ENCODE data around the gene OCEL1. TPM values are rescaled to one million over a fixed set of nuclear protein-coding genes. Genes with fewer than 3 reads are reported as not detected.
A peak's percentile ranks its signal among the peaks of the same experiment; 100 is the strongest.

OCEL1 gene
- total RNA-seq, 5 donors from 2014 or later (not counting 1 experiment from before 2014, with no cell fraction given), result 21.5 to 33.3 (median 23.0) TPM

- Mint-ChIP-seq H3K27ac (no peak overlapping the region), H3K4me3 (no peak overlapping the region), H3K36me3 (peaks cover 35% of the 10 kb centered on the region), H3K27me3 (no peaks in the 10 kb centered on the region), H3K4me1 (peaks cover 0 to 6% (median 0%) of the 10 kb centered on the region in 3 donors), H3K9me3 (no peaks in the 10 kb centered on the region)
- peaks cover 25 to 68% of the 10 kb centered on the region in 2 donors for H3K36me3 ChIP-seq (ENCODE audit: control insufficient read depth in 2 of 2, extremely low read depth in 1 of 2, insufficient read depth in 1 of 2, low read length in 1 of 2)
- no peak for DNase-seq
- POLR2A ChIA-PET, result no interaction called here
- no peaks in the 10 kb centered on the region for H3K9me3 ChIP-seq
- WGBS (ENCODE audit: insufficient coverage), result 97% methylated on average over 17 of the region's 25 CpGs
- no peak for ATAC-seq (replicated peaks in 1 of 4)
- H3K4me3 ChIP-seq (ENCODE audit: control insufficient read depth in 1 of 2, extremely low read depth in 1 of 2, low read length in 1 of 2), result no peak overlapping the region
- H3K27ac ChIP-seq (ENCODE audit: low read length), result no peak overlapping the region
- CTCF ChIA-PET, result no interaction called here
- H3K4me1 ChIP-seq (ENCODE audit: control insufficient read depth in 1 of 2, extremely low read depth in 1 of 2, insufficient read depth in 2 of 2, low read length in 2 of 2), result peaks cover 0 to 5% of the 10 kb centered on the region in 2 experiments
- H3K27me3 ChIP-seq (replicated peaks in 1 of 2; ENCODE audit: control insufficient read depth in 2 of 2, extremely low read depth in 1 of 2, insufficient read depth in 2 of 2, low read length in 1 of 2), result no peaks in the 10 kb centered on the region
These were observed 19.1 kb upstream of the OCEL1 start for GRCh38 chr19:17206736-17207581.

DNA sequence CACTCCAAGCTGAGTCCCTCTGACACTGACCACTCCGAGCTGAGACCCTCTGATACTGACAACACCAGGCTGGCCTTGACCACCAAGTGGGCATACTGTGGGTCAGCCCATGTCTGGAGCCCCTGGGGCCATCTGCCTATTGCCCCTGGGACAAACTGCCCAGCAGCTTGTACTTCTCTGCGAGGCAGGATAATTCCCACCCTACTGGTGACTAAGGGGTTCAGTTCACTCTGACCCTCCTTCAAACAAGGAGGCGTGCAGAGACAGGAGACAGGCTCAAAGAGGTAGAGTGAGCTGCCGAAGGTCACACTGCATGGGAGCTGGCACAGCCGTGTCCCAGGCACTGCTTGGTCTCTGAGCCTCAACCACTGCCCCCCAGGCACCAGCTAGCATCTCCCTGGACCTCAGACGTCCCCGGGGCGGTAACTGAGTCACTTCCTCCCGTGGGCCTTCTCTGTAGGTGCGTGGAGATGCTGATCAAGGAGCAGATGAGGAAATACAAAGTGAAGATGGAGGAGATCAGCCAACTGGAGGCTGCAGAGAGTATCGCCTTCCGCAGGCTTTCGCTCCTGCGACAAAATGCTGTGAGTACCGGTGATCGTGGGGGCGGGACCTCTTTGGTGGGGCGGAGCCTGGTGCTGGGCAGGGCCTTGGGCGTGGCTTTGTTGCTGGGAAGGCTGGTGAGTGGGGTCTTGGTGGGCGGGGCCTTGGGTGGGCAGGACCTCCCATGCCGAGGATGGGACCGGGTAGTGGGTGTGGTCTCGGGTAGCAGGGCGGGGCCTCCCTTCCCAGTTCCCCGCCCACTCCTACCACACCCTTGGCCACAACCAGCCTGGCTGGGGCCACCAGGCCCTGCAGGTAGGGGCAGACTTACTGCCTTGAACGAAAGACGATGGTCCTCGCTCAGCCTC lies 16.6 kb upstream of the OCEL1 start:
- no peak overlapping the region for H3K27ac ChIP-seq (ENCODE audit: low read length)
- no peak overlapping the region for H3K4me3 ChIP-seq (ENCODE audit: control insufficient read depth in 1 of 2, extremely low read depth in 1 of 2, low read length in 1 of 2)
- Mint-ChIP-seq H3K4me1 (peaks cover under 1 to 7% (median 1%) of the 10 kb centered on the region in 3 donors), H3K9me3 (no peaks in the 10 kb centered on the region), H3K27me3 (no peaks in the 10 kb centered on the region), H3K36me3 (peaks cover 25% of the 10 kb centered on the region), H3K27ac (peak overlapping the region; percentile 7 to 65), H3K4me3 (no peak overlapping the region)
- DNase-seq, result peak in 8 of 35 experiments; percentile 12 to 39 (median 23)
- POLR2A ChIA-PET, result no interaction called here
- CTCF ChIA-PET, result interaction anchor here in 1 of 2 donors (0.5 kb wide), 1 partner anchor 11 kb away, joined by 3 read pairs; no protein-coding TSS in a partner anchor
- H3K4me1 ChIP-seq (ENCODE audit: control insufficient read depth in 1 of 2, extremely low read depth in 1 of 2, insufficient read depth in 2 of 2, low read length in 2 of 2), result peaks cover 0 to 6% of the 10 kb centered on the region in 2 experiments
- no peaks in the 10 kb centered on the region for H3K9me3 ChIP-seq
- ATAC-seq (replicated peaks in 1 of 4), result peak in 1 of 4 experiments; percentile 36
- H3K27me3 ChIP-seq (replicated peaks in 1 of 2; ENCODE audit: control insufficient read depth in 2 of 2, extremely low read depth in 1 of 2, insufficient read depth in 2 of 2, low read length in 1 of 2), result no peaks in the 10 kb centered on the region
- WGBS (ENCODE audit: insufficient coverage), result 84% methylated on average over 9 of the region's 28 CpGs
- H3K36me3 ChIP-seq (ENCODE audit: control insufficient read depth in 2 of 2, extremely low read depth in 1 of 2, insufficient read depth in 1 of 2, low read length in 1 of 2), result peaks cover 13 to 57% of the 10 kb centered on the region in 2 donors

- Mint-ChIP-seq H3K4me1 (peaks cover 9 to 16% (median 10%) of the 10 kb centered on the region in 3 donors), H3K36me3 (peaks cover 25% of the 10 kb centered on the region), H3K27me3 (no peaks in the 10 kb centered on the region), H3K4me3 (no peak overlapping the region), H3K9me3 (no peaks in the 10 kb centered on the region), H3K27ac (no peak overlapping the region)
- no peak for ATAC-seq (replicated peaks in 1 of 4)
- Histone ChIP-seq H3K27ac (ENCODE audit: low read length) (no peak overlapping the region), H3K36me3 (ENCODE audit: control insufficient read depth in 2 of 2, extremely low read depth in 1 of 2, insufficient read depth in 1 of 2, low read length in 1 of 2) (peaks cover 8 to 53% of the 10 kb centered on the region in 2 donors), H3K4me3 (ENCODE audit: control insufficient read depth in 1 of 2, extremely low read depth in 1 of 2, low read length in 1 of 2) (no peak overlapping the region), H3K27me3 (replicated peaks in 1 of 2; ENCODE audit: control insufficient read depth in 2 of 2, extremely low read depth in 1 of 2, insufficient read depth in 2 of 2, low read length in 1 of 2) (no peaks in the 10 kb centered on the region), H3K9me3 (no peaks in the 10 kb centered on the region), H3K4me1 (ENCODE audit: control insufficient read depth in 1 of 2, extremely low read depth in 1 of 2, insufficient read depth in 2 of 2, low read length in 2 of 2) (peaks cover 0 to 15% of the 10 kb centered on the region in 2 experiments)
- POLR2A ChIA-PET, result no interaction called here
- 96% methylated on average over 12 of the region's 14 CpGs for WGBS (ENCODE audit: insufficient coverage)
- DNase-seq, result no peak
- CTCF ChIA-PET, result no interaction called here
These were observed 15.7 kb upstream of the OCEL1 start for GRCh38 chr19:17210296-17210695.

- no peak overlapping the region for H3K27ac ChIP-seq (ENCODE audit: low read length)
- Mint-ChIP-seq H3K27ac (no peak overlapping the region), H3K4me1 (peaks cover 11 to 22% (median 15%) of the 10 kb centered on the region in 3 donors), H3K9me3 (no peaks in the 10 kb centered on the region), H3K4me3 (no peak overlapping the region), H3K36me3 (peaks cover 26% of the 10 kb centered on the region), H3K27me3 (no peaks in the 10 kb centered on the region)
- 96% methylated on average over 50 of the region's 58 CpGs for WGBS (ENCODE audit: insufficient coverage)
- DNase-seq (no peak), ATAC-seq (replicated peaks in 1 of 4) (no peak)
- no peaks in the 10 kb centered on the region for H3K9me3 ChIP-seq
- H3K4me3 ChIP-seq (ENCODE audit: control insufficient read depth in 1 of 2, extremely low read depth in 1 of 2, low read length in 1 of 2), result no peak overlapping the region
- no peaks in the 10 kb centered on the region for H3K27me3 ChIP-seq (replicated peaks in 1 of 2; ENCODE audit: control insufficient read depth in 2 of 2, extremely low read depth in 1 of 2, insufficient read depth in 2 of 2, low read length in 1 of 2)
- peaks cover 9 to 41% of the 10 kb centered on the region in 2 donors for H3K36me3 ChIP-seq (ENCODE audit: control insufficient read depth in 2 of 2, extremely low read depth in 1 of 2, insufficient read depth in 1 of 2, low read length in 1 of 2)
- POLR2A ChIA-PET, result no interaction called here
- peaks cover 0 to 24% of the 10 kb centered on the region in 2 experiments for H3K4me1 ChIP-seq (ENCODE audit: control insufficient read depth in 1 of 2, extremely low read depth in 1 of 2, insufficient read depth in 2 of 2, low read length in 2 of 2)
- CTCF ChIA-PET, result interaction anchor here in 1 of 2 donors (0.7 kb wide), 1 partner anchor 160 kb away, joined by 3 read pairs; no protein-coding TSS in a partner anchor
These were observed 14.2 kb upstream of the OCEL1 start for GRCh38 chr19:17211547-17212446.

DNA sequence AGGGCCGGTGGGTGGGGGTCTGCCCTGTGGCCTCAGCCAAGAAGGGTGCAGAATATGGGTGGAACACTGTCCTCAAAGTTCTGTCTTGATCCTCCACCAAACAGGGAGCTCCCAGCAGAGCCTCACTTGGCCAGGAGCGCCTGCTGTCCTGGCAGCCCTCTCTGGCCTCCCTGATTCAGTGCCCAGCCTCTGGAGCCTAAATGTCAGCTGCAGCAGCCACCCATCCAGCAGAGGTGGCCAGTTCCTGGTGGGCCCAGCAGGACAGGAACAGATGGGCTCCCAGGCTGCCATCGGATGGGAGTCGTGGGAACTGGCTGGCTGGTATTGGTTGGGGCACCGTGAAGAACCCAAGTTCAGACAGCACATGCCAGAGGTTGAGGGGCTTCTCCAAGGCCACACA lies 12.7 kb upstream of the OCEL1 start:
- peaks cover 35% of the 10 kb centered on the region for H3K36me3 Mint-ChIP-seq
- H3K27ac ChIP-seq (ENCODE audit: low read length), result no peak overlapping the region
- WGBS (ENCODE audit: insufficient coverage), result 94% methylated on average over 4 of the region's 5 CpGs

More for the DNA sequence above, 12.7 kb upstream of the OCEL1 start:
- Histone ChIP-seq H3K36me3 (ENCODE audit: control insufficient read depth in 2 of 2, extremely low read depth in 1 of 2, insufficient read depth in 1 of 2, low read length in 1 of 2) (peaks cover 17 to 51% of the 10 kb centered on the region in 2 donors), H3K4me3 (ENCODE audit: control insufficient read depth in 1 of 2, extremely low read depth in 1 of 2, low read length in 1 of 2) (no peak overlapping the region), H3K27me3 (replicated peaks in 1 of 2; ENCODE audit: control insufficient read depth in 2 of 2, extremely low read depth in 1 of 2, insufficient read depth in 2 of 2, low read length in 1 of 2) (no peaks in the 10 kb centered on the region), H3K9me3 (no peaks in the 10 kb centered on the region), H3K4me1 (ENCODE audit: control insufficient read depth in 1 of 2, extremely low read depth in 1 of 2, insufficient read depth in 2 of 2, low read length in 2 of 2) (peaks cover 0 to 24% of the 10 kb centered on the region in 2 experiments)
- peaks cover 11 to 22% (median 15%) of the 10 kb centered on the region in 3 donors for H3K4me1 Mint-ChIP-seq
- CTCF ChIA-PET, result no interaction called here
- H3K27me3 Mint-ChIP-seq, result no peaks in the 10 kb centered on the region
- POLR2A ChIA-PET, result no interaction called here
- DNase-seq, result no peak
- peak overlapping the region in 1 of 2 donors; percentile 34 for H3K27ac Mint-ChIP-seq
- H3K4me3 Mint-ChIP-seq, result no peak overlapping the region
- no peak for ATAC-seq (replicated peaks in 1 of 4)
- H3K9me3 Mint-ChIP-seq, result no peaks in the 10 kb centered on the region

Data from T-cell (primary cell).